ES-I3 (cell line): Measurements from ENCODE around the gene EPHA4.

Source experiments
- H3K36me3 ChIP-seq: 2 replicates; pipeline ENCODE4 v1.6.1; 2013; ENCODE audit warnings: mild to moderate bottlenecking, low read length, control low read depth, moderate library complexity; ENCODE audit not compliant: insufficient read depth
- H3K4me1 ChIP-seq: 2 replicates; pipeline ENCODE4 v1.6.1; 2013; ENCODE audit warnings: mild to moderate bottlenecking, control low read depth, low read length; ENCODE audit not compliant: insufficient read depth
- H3K9ac ChIP-seq: 2 replicates; pipeline ENCODE4 v1.6.1; 2013; ENCODE audit warnings: low read depth, mild to moderate bottlenecking, low read length, moderate library complexity
- H3K9me3 ChIP-seq: 2 replicates; pipeline ENCODE4 v1.6.1; 2013; ENCODE audit warnings: mild to moderate bottlenecking, low read length, moderate library complexity; ENCODE audit not compliant: control insufficient read depth, insufficient read depth

Gene EPHA4

GRCh38 chr2:221495731-221496130 lies 76.4 kb downstream of the EPHA4 start:
- no peak overlapping the region for H3K9ac ChIP-seq
- no peaks in the 10 kb centered on the region for H3K9me3 ChIP-seq
- no peaks in the 10 kb centered on the region for H3K36me3 ChIP-seq
- 0 out of 2 replicates have a peak, but pooled peaks cover 7% of the 10 kb centered on the region for H3K4me1 ChIP-seq

DNA sequence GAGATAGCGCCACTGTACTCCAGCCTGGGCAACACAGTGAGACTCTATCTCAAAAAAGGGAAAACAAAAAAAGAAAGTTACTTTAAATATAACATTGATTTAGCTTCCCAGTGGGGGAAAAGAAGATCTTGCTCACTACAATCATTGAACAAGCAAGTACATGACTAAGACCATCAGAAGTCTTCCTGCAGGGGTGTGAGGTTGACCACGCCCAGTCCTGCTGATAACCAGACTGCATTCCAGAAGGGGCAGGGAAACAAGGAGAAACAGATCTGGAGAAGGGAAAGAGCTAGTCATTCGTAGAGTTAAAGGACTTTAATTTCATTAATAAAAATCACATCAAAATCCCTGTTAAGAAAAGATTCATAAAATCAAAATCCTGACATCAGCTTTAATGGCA lies 77.5 kb downstream of the EPHA4 start:
- H3K9me3 ChIP-seq = no peaks in the 10 kb centered on the region
- 0 out of 2 replicates have a peak, but pooled peaks cover 7% of the 10 kb centered on the region for H3K4me1 ChIP-seq
- H3K36me3 ChIP-seq = no peaks in the 10 kb centered on the region
- no peak overlapping the region for H3K9ac ChIP-seq

DNA sequence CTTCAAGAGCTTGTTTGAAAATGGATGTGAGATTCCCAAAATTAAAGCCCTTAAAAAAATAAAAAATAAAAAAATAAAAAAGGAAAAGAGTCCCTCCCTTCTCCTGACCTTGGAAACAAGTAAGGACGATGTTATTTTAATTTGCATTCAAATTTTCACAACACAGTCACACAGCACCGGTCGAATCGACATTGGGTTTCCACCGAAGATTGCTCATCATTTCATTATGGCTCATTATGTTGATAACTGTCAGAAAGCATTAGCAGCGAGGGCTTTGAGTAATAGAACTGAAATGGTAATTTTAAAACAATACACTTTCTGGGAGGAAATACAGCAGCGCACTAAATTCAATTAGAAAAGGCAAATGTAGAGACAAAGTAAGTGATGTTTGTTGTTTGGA lies 78.7 kb downstream of the EPHA4 start:
- Histone ChIP-seq H3K9ac (no peak overlapping the region), H3K9me3 (no peaks in the 10 kb centered on the region), H3K4me1 (0 out of 2 replicates have a peak, but pooled peaks cover 7% of the 10 kb centered on the region), H3K36me3 (no peaks in the 10 kb centered on the region)

- Histone ChIP-seq H3K36me3 (no peaks in the 10 kb centered on the region), H3K9me3 (no peaks in the 10 kb centered on the region), H3K4me1 (0 out of 2 replicates have a peak, but pooled peaks cover 7% of the 10 kb centered on the region), H3K9ac (no peak overlapping the region)
These were observed 79.5 kb downstream of the EPHA4 start for GRCh38 chr2:221492636-221493035.

- H3K9me3 ChIP-seq = no peaks in the 10 kb centered on the region
- no peaks in the 10 kb centered on the region for H3K36me3 ChIP-seq
These were observed 81.5 kb downstream of the EPHA4 start for GRCh38 chr2:221490506-221491060.

GRCh38 chr2:221488136-221488807 lies 83.8 kb downstream of the EPHA4 start:
- Histone ChIP-seq H3K9me3 (no peaks in the 10 kb centered on the region), H3K9ac (no peak overlapping the region), H3K4me1 (no peaks in the 10 kb centered on the region), H3K36me3 (no peaks in the 10 kb centered on the region)

More at GRCh38 chr2:221490506-221491060, 81.5 kb downstream of the EPHA4 start:
- Histone ChIP-seq H3K9ac (no peak overlapping the region), H3K4me1 (0 out of 2 replicates have a peak, but pooled peaks cover 2% of the 10 kb centered on the region)

DNA sequence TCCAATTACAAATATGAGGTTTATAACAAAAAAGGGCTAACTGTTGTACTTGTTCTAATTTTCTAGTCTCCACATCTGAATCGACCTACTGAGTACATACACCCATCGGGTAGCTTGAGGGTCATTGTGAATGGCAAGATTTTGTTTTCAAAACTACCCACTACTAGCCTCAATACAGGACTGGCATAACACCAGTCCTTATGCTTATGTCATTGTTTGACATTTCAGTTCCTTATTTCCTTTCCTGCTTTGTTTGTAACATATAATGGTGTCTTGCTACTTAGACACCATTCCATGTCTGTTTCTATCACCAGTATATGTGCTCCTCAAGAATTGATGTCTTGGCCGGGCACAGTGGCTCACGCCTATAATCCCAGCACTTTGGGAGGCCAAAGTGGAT lies 86.0 kb downstream of the EPHA4 start:
- Histone ChIP-seq H3K36me3 (no peaks in the 10 kb centered on the region), H3K9me3 (no peaks in the 10 kb centered on the region), H3K4me1 (no peaks in the 10 kb centered on the region)

GRCh38 chr2:221485503-221485870 lies 86.6 kb downstream of the EPHA4 start:
- Histone ChIP-seq H3K9ac (no peak overlapping the region), H3K4me1 (no peaks in the 10 kb centered on the region), H3K36me3 (no peaks in the 10 kb centered on the region), H3K9me3 (no peaks in the 10 kb centered on the region)

More for the DNA sequence above, 86.0 kb downstream of the EPHA4 start:
- no peak overlapping the region for H3K9ac ChIP-seq

- no peaks in the 10 kb centered on the region for H3K36me3 ChIP-seq
- no peaks in the 10 kb centered on the region for H3K4me1 ChIP-seq
- H3K9me3 ChIP-seq = no peaks in the 10 kb centered on the region
- H3K9ac ChIP-seq = no peak overlapping the region
These were observed 87.2 kb downstream of the EPHA4 start for GRCh38 chr2:221484761-221485502.

DNA sequence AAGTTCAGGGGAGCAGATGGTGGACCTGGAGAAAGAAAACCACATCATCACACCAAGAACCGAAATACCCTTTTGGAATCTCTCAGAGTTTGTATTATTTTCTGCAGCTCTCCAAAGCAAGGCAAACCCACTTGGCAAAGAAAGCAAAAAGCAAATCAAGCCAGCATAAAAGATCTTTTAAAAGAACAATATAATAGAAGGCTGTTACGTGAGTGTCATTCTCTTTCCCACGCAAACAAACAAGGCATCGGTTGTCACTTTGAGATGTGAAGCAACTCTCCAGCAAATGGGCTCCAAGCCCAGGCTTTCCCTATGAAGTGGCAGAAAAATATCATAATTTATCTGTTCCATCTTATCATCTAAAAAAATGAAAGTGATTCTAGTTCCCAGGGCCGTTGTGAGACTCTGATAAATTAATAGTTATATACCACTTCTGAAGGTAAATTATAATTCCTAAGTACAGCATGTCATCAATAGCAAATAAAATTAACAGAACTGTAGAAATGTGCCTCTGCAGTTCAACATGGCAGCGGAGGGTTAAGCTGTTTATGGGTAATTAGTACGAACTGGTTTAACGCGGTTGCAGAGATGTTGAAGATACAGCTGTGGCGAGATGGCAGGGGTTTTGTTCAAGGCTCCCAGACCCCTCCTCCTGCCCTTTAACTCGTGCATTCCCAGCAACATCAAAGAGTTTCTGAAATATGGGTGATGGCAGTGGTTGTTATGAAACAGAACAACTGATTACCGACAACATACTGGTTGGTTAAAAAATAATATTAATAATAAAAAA lies 89.2 kb downstream of the EPHA4 start:
- H3K9ac ChIP-seq = no peak overlapping the region
- H3K9me3 ChIP-seq = no peaks in the 10 kb centered on the region
- no peaks in the 10 kb centered on the region for H3K36me3 ChIP-seq

GRCh38 chr2:221480821-221481220 lies 91.3 kb downstream of the EPHA4 start:
- Histone ChIP-seq H3K9me3 (no peaks in the 10 kb centered on the region), H3K9ac (no peak overlapping the region), H3K4me1 (peaks cover 10% of the 10 kb centered on the region), H3K36me3 (no peaks in the 10 kb centered on the region)

More for the DNA sequence above, 89.2 kb downstream of the EPHA4 start:
- peaks cover 10% of the 10 kb centered on the region for H3K4me1 ChIP-seq

DNA sequence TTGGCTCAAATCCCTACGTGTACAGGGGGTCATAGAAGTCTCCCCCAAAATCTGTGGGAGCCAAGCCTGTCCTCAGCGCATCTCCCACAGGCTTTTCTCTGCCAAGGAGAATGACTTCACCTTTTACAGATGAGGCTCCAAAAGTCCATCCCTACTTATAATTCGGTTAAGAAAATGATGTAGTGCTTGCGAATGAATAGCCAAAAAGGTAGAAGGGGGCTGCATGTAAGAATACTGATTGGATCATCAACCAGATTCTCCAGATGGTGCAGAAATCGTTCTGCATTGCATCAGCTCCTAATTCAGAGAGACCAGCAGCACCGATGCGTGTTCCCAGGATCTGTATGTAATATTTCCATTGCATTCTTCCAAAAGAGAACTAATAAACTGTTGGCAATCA lies 91.9 kb downstream of the EPHA4 start:
- Histone ChIP-seq H3K9me3 (no peaks in the 10 kb centered on the region), H3K4me1 (peaks cover 10% of the 10 kb centered on the region), H3K9ac (no peak overlapping the region), H3K36me3 (no peaks in the 10 kb centered on the region)

GRCh38 chr2:221478485-221478863 lies 93.6 kb downstream of the EPHA4 start:
- Histone ChIP-seq H3K9me3 (no peaks in the 10 kb centered on the region), H3K36me3 (no peaks in the 10 kb centered on the region), H3K9ac (no peak overlapping the region), H3K4me1 (peaks cover 10% of the 10 kb centered on the region)

- Histone ChIP-seq H3K4me1 (peaks cover 10% of the 10 kb centered on the region), H3K36me3 (no peaks in the 10 kb centered on the region), H3K9ac (no peak overlapping the region), H3K9me3 (no peaks in the 10 kb centered on the region)
These were observed 94.2 kb downstream of the EPHA4 start for GRCh38 chr2:221477714-221478484.
